ENCODE results near the gene APBA2. TPM values are rescaled to one million over a fixed set of nuclear protein-coding genes. Genes with fewer than 3 reads are reported as not detected.

Gene APBA2
- total and polyA plus RNA-seq, 2 of the 13 experiments (the other 11 are each of a cell fraction or from before 2014, with no cell fraction given): 0.62 to 2.3 TPM

GRCh38 chr15:29126208-29126536 is 240.4 kb downstream of the APBA2 start:
- CTCF ChIA-PET (ENCODE audit: low intra/inter-chr PET ratio, low total read pairs): no interaction called here
- no peak for ATAC-seq
- in situ Hi-C loops (cut with HindIII; ENCODE audit: extremely low pct_ligation_motif_present, low pct_unique_long_range_greater_than_20kb): no loop called here
- TF ChIP-seq REST (IDR thresholded peaks at IDR 0.05; ENCODE audit: borderline replicate concordance in 1 of 2, low read depth in 1 of 2, low read length in 2 of 2): no peak
- no peak for TF ChIP-seq ZNF784 (CRISPR knock-in tag; IDR thresholded peaks at IDR 0.05; ENCODE audit: borderline replicate concordance)
- TF ChIP-seq ZNF281 (CRISPR knock-in tag; IDR thresholded peaks at IDR 0.05; ENCODE audit: borderline replicate concordance): no peak
- TF ChIP-seq SRSF9 (IDR thresholded peaks at IDR 0.05; ENCODE audit: borderline replicate concordance, insufficient read depth, low read depth, low read length, poor library complexity, severe bottlenecking): no peak
- TF ChIP-seq ZBTB44 (CRISPR knock-in tag; IDR thresholded peaks at IDR 0.05): no peak
- TF ChIP-seq ZNF740 (CRISPR knock-in tag; IDR thresholded peaks at IDR 0.05): no peak
- no peak for TF ChIP-seq STAT5B (CRISPR knock-in tag; IDR thresholded peaks at IDR 0.05)
- TF ChIP-seq FUBP1 (CRISPR knock-in tag; IDR thresholded peaks at IDR 0.05; ENCODE audit: borderline replicate concordance): no peak
- no peak for TF ChIP-seq LCORL (IDR thresholded peaks at IDR 0.05)
- TF ChIP-seq LCORL (CRISPR knock-in tag; IDR thresholded peaks at IDR 0.05): no peak
- no peak for TF ChIP-seq FOXO4 (CRISPR knock-in tag; conservative IDR thresholded peaks at IDR 0.05)

More at GRCh38 chr15:29126208-29126536, 240.4 kb downstream of the APBA2 start:
- H3K4me2 ChIP-seq (ENCODE audit: low read depth, low read length): no peak overlapping the region
- H3K27me3 ChIP-seq (ENCODE audit: control insufficient read depth in 1 of 2, insufficient read depth in 2 of 2, low read length in 2 of 2): peaks cover 0 to 21% of the 10 kb centered on the region in 2 experiments; a peak in 2 of 5 replicates
- H3K9ac ChIP-seq (ENCODE audit: insufficient read depth, low read depth, low read length): no peak overlapping the region
- H3K79me2 ChIP-seq (ENCODE audit: insufficient read depth, low read length): no peaks in the 10 kb centered on the region
- FAIRE-seq (no peak), DNase-seq (ENCODE audit: low spot score) (no peak)
- H3K36me3 ChIP-seq (replicated peaks in 1 of 2; ENCODE audit: control insufficient read depth in 1 of 2, insufficient read depth in 2 of 2, low read length in 2 of 2): no peaks in the 10 kb centered on the region
- no peaks in the 10 kb centered on the region for H3K9me3 ChIP-seq (ENCODE audit: low read length)
- no peak overlapping the region for H3K4me3 ChIP-seq (replicated peaks in 1 of 3; ENCODE audit: insufficient read depth in 1 of 3, low read depth in 2 of 3, low read length in 3 of 3)
- intact Hi-C loops (cut with micrococcal nuclease; ENCODE audit: unreplicated experiment): no loop called here
- no peak overlapping the region for H2AFZ ChIP-seq (ENCODE audit: low read length)
- H3K4me1 ChIP-seq (ENCODE audit: insufficient read depth, low read length): no peaks in the 10 kb centered on the region
- WGBS (ENCODE audit: low lambda C conversion rate): 72% methylated on average over 3 of the region's 11 CpGs
- no peaks in the 10 kb centered on the region for H4K20me1 ChIP-seq (ENCODE audit: insufficient read depth, low read length)
- POLR2A ChIA-PET: no interaction called here
- no TSS peak for BruUV-seq (replicated peaks)
- H3K27ac ChIP-seq (ENCODE audit: extremely low read length, insufficient read depth, low read length): no peak overlapping the region

Measured in HepG2 (cell line).